GM12878 (cell line): ENCODE data around the gene COL27A1. TPM values are rescaled to one million over a fixed set of nuclear protein-coding genes. Genes with fewer than 3 reads are reported as not detected.

Source experiments
- ATAC-seq: fragments of 200-7000 bp; cut with Tn5 transposase; 3 replicates; pipeline ENCODE4 v1.9.1; 2020; ENCODE audit warnings: mild to moderate bottlenecking, moderate library complexity
- BruUV-seq: library from RNA; stranded (reverse); fragments of 400-500 nt; replicated peaks from 2 replicates; lab custom pipeline; 2021; lab: Mats Ljungman, UMichigan
- CTCF ChIA-PET: fragments of 300-600 bp; sonication (Branson Sonifier 250); formaldehyde crosslinking; extraction: SDS; loops from one replicate; lab custom pipeline; 2021; ENCODE audit warnings: inconsistent platforms; lab: Yijun Ruan, JAX
- POLR2A ChIA-PET: fragments of 350-600 bp; formaldehyde crosslinking; extraction: SDS; loops from one replicate; lab custom pipeline; 2021; ENCODE audit warnings: inconsistent platforms; lab: Charles Lee
- RAD21 ChIA-PET: fragments of 300-600 bp; sonication (Branson Sonifier 250); formaldehyde crosslinking; loops from one replicate; lab custom pipeline; 2023; ENCODE audit warnings: antibody characterized with exemption; ENCODE audit not compliant: unreplicated experiment; lab: Charles Lee
- SMC1A ChIA-PET: fragments of 300-600 bp; sonication (Branson Sonifier 250); formaldehyde crosslinking; loops from one replicate; lab custom pipeline; 2023; ENCODE audit not compliant: unreplicated experiment, uncharacterized antibody; lab: Charles Lee
- DNase-seq: peaks from one replicate; pipeline ENCODE4 v3.0.0-alpha.2; 2011; ENCODE audit warnings: low read depth, low spot score
- FAIRE-seq: peaks from 3 replicates; lab custom pipeline; 2011; peaks lifted over from hg19 to GRCh38; lab: Jason Lieb, UNC
- H2AFZ ChIP-seq: 2 replicates; pipeline ENCODE4 v1.6.0; 2011; ENCODE audit warnings: low read depth, low read length, control low read depth; ENCODE audit not compliant: control insufficient read depth
- H3K27ac ChIP-seq: 2 replicates; pipeline ENCODE4 v1.5.1; 2011; ENCODE audit warnings: control low read depth; ENCODE audit not compliant: control insufficient read depth, insufficient read depth
- H3K27me3 ChIP-seq, 2 experiments: replicated peaks in 1 of 2; 2 replicates each; pipeline versions ENCODE4 v1.6.0 to v1.6.1; 2011; ENCODE audit warnings: low read length in 1 of 2; ENCODE audit not compliant: control insufficient read depth in 2 of 2, insufficient read depth in 2 of 2
- H3K36me3 ChIP-seq, 2 experiments: 2 replicates each; pipeline ENCODE4 v1.5.1; 2011; ENCODE audit warnings: low read length in 1 of 2; ENCODE audit not compliant: control insufficient read depth in 2 of 2, insufficient read depth in 2 of 2
- H3K4me1 ChIP-seq: 2 replicates; pipeline ENCODE4 v1.6.1; 2011; ENCODE audit warnings: mild to moderate bottlenecking, low read length, moderate library complexity, mixed read lengths; ENCODE audit not compliant: control insufficient read depth, insufficient read depth
- H3K4me2 ChIP-seq: 2 replicates; pipeline ENCODE4 v1.6.0; 2011; ENCODE audit warnings: control low read depth; ENCODE audit not compliant: control insufficient read depth, insufficient read depth
- H3K4me3 ChIP-seq: fragments of 200-600 bp; sonication (generic); 2 replicates; pipeline ENCODE4 v1.5.1; 2016
- H3K79me2 ChIP-seq: 2 replicates; pipeline ENCODE4 v1.6.0; 2011; ENCODE audit warnings: low read length; ENCODE audit not compliant: control insufficient read depth, insufficient read depth
- H3K9ac ChIP-seq: 2 replicates; pipeline ENCODE4 v1.8.0; 2011; ENCODE audit warnings: low read length, control low read depth, mixed read lengths; ENCODE audit not compliant: control insufficient read depth, insufficient read depth
- H3K9me3 ChIP-seq: replicated peaks from 3 replicates; pipeline ENCODE4 v1.5.1; 2011; ENCODE audit warnings: mild to moderate bottlenecking, low read length; ENCODE audit not compliant: control insufficient read depth, insufficient read depth
- H4K20me1 ChIP-seq: 2 replicates; pipeline ENCODE4 v1.6.0; 2011; ENCODE audit not compliant: control insufficient read depth, insufficient read depth
- BMI1 ChIP-seq: fragments of 450-650 bp; IDR thresholded peaks from 2 replicates; pipeline ENCODE4 v1.6.1; 2016; ENCODE audit warnings: mild to moderate bottlenecking, moderate library complexity, borderline replicate concordance
- E2F4 ChIP-seq: IDR thresholded peaks from 2 replicates; pipeline ENCODE4 v1.6.1; 2012; ENCODE audit warnings: low read depth, low read length, improper control_type of control experiment
- E4F1 ChIP-seq: fragments of 450-650 bp; IDR thresholded peaks from 2 replicates; pipeline ENCODE4 v1.6.1; 2018; ENCODE audit warnings: borderline replicate concordance, mild to moderate bottlenecking; ENCODE audit not compliant: partially characterized antibody
- ESRRA ChIP-seq: IDR thresholded peaks from 2 replicates; pipeline ENCODE4 v1.6.1; 2012; ENCODE audit warnings: mild to moderate bottlenecking, low read length, improper control_type of control experiment
- IKZF2 ChIP-seq, 2 experiments: fragments of 450-650 bp; IDR thresholded peaks; 2 replicates each; pipeline ENCODE4 v1.6.1; 2017; ENCODE audit warnings: mild to moderate bottlenecking in 2 of 2, moderate library complexity in 2 of 2
- IRF4 ChIP-seq: IDR thresholded peaks from 2 replicates; pipeline ENCODE4 v1.6.1; 2011; ENCODE audit warnings: low read depth, low read length
- JUNB ChIP-seq: IDR thresholded peaks from 2 replicates; pipeline ENCODE4 v1.6.1; 2016; ENCODE audit warnings: antibody characterized with exemption, mild to moderate bottlenecking
- MYC ChIP-seq: IDR thresholded peaks from 2 replicates; pipeline ENCODE4 v1.6.1; 2011; ENCODE audit warnings: mild to moderate bottlenecking, low read length, moderate library complexity, inconsistent platforms; ENCODE audit not compliant: insufficient read depth, insufficient replicate concordance, insufficient read length, severe bottlenecking
- NR2C1 ChIP-seq: fragments of 450-650 bp; IDR thresholded peaks from 2 replicates; pipeline ENCODE4 v1.6.1; 2017; ENCODE audit warnings: antibody characterized with exemption, mild to moderate bottlenecking, moderate library complexity
- PKNOX1 ChIP-seq: fragments of 450-650 bp; IDR thresholded peaks from 2 replicates; pipeline ENCODE4 v1.6.1; 2016; ENCODE audit warnings: mild to moderate bottlenecking
- RAD21 ChIP-seq: IDR thresholded peaks from 2 replicates; pipeline ENCODE4 v1.6.1; 2011; ENCODE audit warnings: mild to moderate bottlenecking, low read depth, low read length, moderate library complexity; ENCODE audit not compliant: insufficient read depth
- RAD51 ChIP-seq: fragments of 450-650 bp; IDR thresholded peaks from 2 replicates; pipeline ENCODE4 v1.6.1; 2016; ENCODE audit warnings: moderate library complexity, mild to moderate bottlenecking, inconsistent platforms
- RB1 ChIP-seq: fragments of 450-650 bp; formaldehyde crosslinking; IDR thresholded peaks from 2 replicates; pipeline ENCODE4 v1.6.1; 2017; ENCODE audit warnings: mild to moderate bottlenecking, borderline replicate concordance
- SMARCA5 ChIP-seq: fragments of 450-650 bp; IDR thresholded peaks from 2 replicates; pipeline ENCODE4 v1.6.1; 2017; ENCODE audit warnings: mild to moderate bottlenecking
- SREBF2 ChIP-seq: IDR thresholded peaks from 2 replicates; pipeline ENCODE4 v1.6.1; 2012; ENCODE audit warnings: mild to moderate bottlenecking, low read length
- USF2 ChIP-seq: IDR thresholded peaks from 2 replicates; pipeline ENCODE4 v1.6.1; 2011; ENCODE audit warnings: low read depth, low read length, improper control_type of control experiment, borderline replicate concordance
- YBX1 ChIP-seq: fragments of 450-650 bp; IDR thresholded peaks from 2 replicates; pipeline ENCODE4 v1.6.1; 2016; ENCODE audit warnings: antibody characterized with exemption
- YY1 ChIP-seq: IDR thresholded peaks from 2 replicates; pipeline ENCODE4 v1.6.1; 2011; ENCODE audit warnings: low read depth, mild to moderate bottlenecking, low read length
- WGBS: methylation state at CpG from one replicate; pipeline ENCODE4 v1.1.6; 2016; ENCODE audit warnings: low lambda C conversion rate; ENCODE audit not compliant: insufficient replicate concordance, insufficient coverage; ENCODE audit errors: missing lambda C conversion rate; 5-methylcytosine and 5-hydroxymethylcytosine counted together
- in situ Hi-C: fragments of 300-500 bp; cut with MboI; formaldehyde crosslinking; loops from 9 replicates; pipeline ENCODE4 v1.14.3; 2018; ENCODE audit warnings: mixed read lengths
- intact Hi-C: fragments of 100-400 bp; cut with micrococcal nuclease; formaldehyde crosslinking; loops from one replicate; pipeline ENCODE4 v1.14.2; 2022; ENCODE audit not compliant: unreplicated experiment
- polyA plus RNA-seq, 11 experiments: library from polyadenylated mRNA; depleted of rRNA in 4 of 11; unstranded in 6 of 11; stranded (reverse) in 5 of 11; fragments of >200 nt; fragmentation: Nextera tagmentation in 4 of 11; fragmentation: Illumina TruSeq in 1 of 11; extraction: Ambion mirVana in 4 of 11; extraction: Trizol in 1 of 11; gene quantifications; 1 replicate in 1 of 11; 2 replicates in 10 of 11; pipeline versions ENCODE4 v1.2.1 to v1.2.3, GENCODE V29; 2011 to 2016; ENCODE audit warnings: inconsistent platforms in 2 of 11, missing spikeins in 2 of 11, low read depth in 1 of 11
- total RNA-seq, 4 experiments: library from RNA; depleted of rRNA in 3 of 4; stranded (reverse); fragments of >200 nt in 3 of 4; fragmentation: Illumina TruSeq in 1 of 4; extraction: Trizol in 1 of 4; gene quantifications; 2 replicates each; pipeline versions ENCODE4 v1.2.1 to v1.2.3, GENCODE V29; 2013 to 2021
- TF ChIP-seq, protein P1 (sequence below): IDR thresholded peaks from 2 replicates; pipeline ENCODE4 v1.6.1; 2011; ENCODE audit warnings: borderline replicate concordance, low read depth, mild to moderate bottlenecking, moderate library complexity, low read length; ENCODE audit not compliant: insufficient read depth, poor library complexity, severe bottlenecking

COL27A1 gene
- total and polyA plus RNA-seq, 10 of the 15 experiments (the other 5 are each of a cell fraction or from before 2014, with no cell fraction given) = 0.10 TPM; not detected in 9

GRCh38 chr9:114250648-114251047 is 95.3 kb downstream of the COL27A1 start:
- Histone ChIP-seq H3K27ac (no peak overlapping the region), H3K27me3 (peaks cover 0 to 2% of the 10 kb centered on the region in 2 experiments; a peak in 2 of 4 replicates), H4K20me1 (no peaks in the 10 kb centered on the region), H3K79me2 (no peaks in the 10 kb centered on the region), H3K4me1 (no peaks in the 10 kb centered on the region), H3K4me2 (no peak overlapping the region), H3K9ac (no peak overlapping the region), H3K36me3 (no peaks in the 10 kb centered on the region), H3K9me3 (no peaks in the 10 kb centered on the region), H2AFZ (no peak overlapping the region), H3K4me3 (no peak overlapping the region)
- CTCF ChIA-PET = interaction anchor here (0.5 kb wide), 1 partner anchor 523 kb away, joined by 3 read pairs; no protein-coding TSS in a partner anchor
- in situ Hi-C loops (no loop called here), intact Hi-C loops (no loop called here)
- 35% methylated on average over 3 of the region's 3 CpGs for WGBS
- FAIRE-seq = no peak
- no peak for DNase-seq
- POLR2A ChIA-PET = no interaction called here
- RAD21 ChIA-PET = no interaction called here
- TF ChIP-seq E2F4 (no peak), YY1 (no peak), SMARCA5 (no peak), JUNB (no peak), BMI1 (no peak), RB1 (no peak), RAD51 (no peak), IKZF2 (IDR thresholded peaks at IDR 0.05) (no peak), NR2C1 (no peak), SREBF2 (no peak), PKNOX1 (no peak), ESRRA (no peak), MYC (no peak), USF2 (no peak), E4F1 (no peak), IRF4 (no peak), YBX1 (no peak), RAD21 (no peak)
- TF ChIP-seq, protein P1, sequence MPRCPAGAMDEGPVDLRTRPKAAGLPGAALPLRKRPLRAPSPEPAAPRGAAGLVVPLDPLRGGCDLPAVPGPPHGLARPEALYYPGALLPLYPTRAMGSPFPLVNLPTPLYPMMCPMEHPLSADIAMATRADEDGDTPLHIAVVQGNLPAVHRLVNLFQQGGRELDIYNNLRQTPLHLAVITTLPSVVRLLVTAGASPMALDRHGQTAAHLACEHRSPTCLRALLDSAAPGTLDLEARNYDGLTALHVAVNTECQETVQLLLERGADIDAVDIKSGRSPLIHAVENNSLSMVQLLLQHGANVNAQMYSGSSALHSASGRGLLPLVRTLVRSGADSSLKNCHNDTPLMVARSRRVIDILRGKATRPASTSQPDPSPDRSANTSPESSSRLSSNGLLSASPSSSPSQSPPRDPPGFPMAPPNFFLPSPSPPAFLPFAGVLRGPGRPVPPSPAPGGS = no peak
- BruUV-seq = no TSS peak
- ATAC-seq = no peak
- SMC1A ChIA-PET = no interaction called here
